Duodenal mucosa (tissue), 2 donors: ENCODE measurements around the gene ZG16B.

Experiments used
- H3K27ac ChIP-seq: one replicate; pipeline ENCODE4 v1.7.0; 2013; ENCODE audit warnings: low read depth, low read length
- H3K27me3 ChIP-seq, 2 donors: one replicate each; pipeline ENCODE4 v1.7.0; 2013; ENCODE audit warnings: low read length in 2 of 2, control low read depth in 1 of 2; ENCODE audit not compliant: insufficient read depth in 2 of 2, control insufficient read depth in 1 of 2
- H3K36me3 ChIP-seq, 2 donors: one replicate each; pipeline ENCODE4 v1.7.0; 2013; ENCODE audit warnings: low read length in 2 of 2, control low read depth in 1 of 2; ENCODE audit not compliant: insufficient read depth in 2 of 2, control insufficient read depth in 1 of 2
- H3K4me1 ChIP-seq, 2 donors: one replicate each; pipeline ENCODE4 v1.7.0; 2013; ENCODE audit warnings: low read length in 2 of 2, control low read depth in 1 of 2; ENCODE audit not compliant: insufficient read depth in 2 of 2, control insufficient read depth in 1 of 2
- H3K4me3 ChIP-seq, 2 donors: one replicate each; pipeline ENCODE4 v1.7.0; 2013; ENCODE audit warnings: low read length in 2 of 2, low read depth in 1 of 2
- H3K9ac ChIP-seq, 2 donors: one replicate each; pipeline ENCODE4 v1.7.0; 2013; ENCODE audit warnings: low read length in 2 of 2, low read depth in 1 of 2
- H3K9me3 ChIP-seq, 2 donors: one replicate each; pipeline ENCODE4 v1.7.0; 2013; ENCODE audit warnings: low read length in 2 of 2, control low read depth in 1 of 2; ENCODE audit not compliant: control insufficient read depth in 1 of 2

ZG16B gene

DNA sequence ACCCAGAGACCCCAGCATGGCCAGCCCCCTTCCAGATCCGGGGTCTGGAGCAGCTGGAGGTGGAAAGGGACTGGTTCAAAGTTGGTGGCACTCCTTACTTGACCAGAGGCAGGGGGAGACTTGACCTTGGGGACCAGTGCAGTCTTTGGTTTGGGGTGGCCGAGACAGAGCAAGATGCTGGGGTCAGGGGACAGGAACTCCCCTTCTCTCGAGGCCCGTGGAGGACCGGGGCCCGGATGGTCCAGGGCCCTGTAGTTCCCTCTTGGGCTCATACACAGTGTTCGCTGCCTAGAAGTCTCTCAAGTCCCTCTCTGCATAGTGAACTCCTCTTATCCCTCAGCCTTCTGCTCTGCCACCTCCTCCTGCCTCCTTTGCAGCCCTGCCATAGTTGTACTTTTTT lies 42.1 kb upstream of the ZG16B start:
- H3K4me1 ChIP-seq: peaks cover 6 to 17% of the 10 kb centered on the region in 2 donors
- H3K9ac ChIP-seq: no peak overlapping the region
- H3K27me3 ChIP-seq: peaks cover 13 to 28% of the 10 kb centered on the region in 2 donors
- H3K9me3 ChIP-seq: no peaks in the 10 kb centered on the region
- no peak overlapping the region for H3K4me3 ChIP-seq
- no peaks in the 10 kb centered on the region for H3K36me3 ChIP-seq
- H3K27ac ChIP-seq: no peak overlapping the region

DNA sequence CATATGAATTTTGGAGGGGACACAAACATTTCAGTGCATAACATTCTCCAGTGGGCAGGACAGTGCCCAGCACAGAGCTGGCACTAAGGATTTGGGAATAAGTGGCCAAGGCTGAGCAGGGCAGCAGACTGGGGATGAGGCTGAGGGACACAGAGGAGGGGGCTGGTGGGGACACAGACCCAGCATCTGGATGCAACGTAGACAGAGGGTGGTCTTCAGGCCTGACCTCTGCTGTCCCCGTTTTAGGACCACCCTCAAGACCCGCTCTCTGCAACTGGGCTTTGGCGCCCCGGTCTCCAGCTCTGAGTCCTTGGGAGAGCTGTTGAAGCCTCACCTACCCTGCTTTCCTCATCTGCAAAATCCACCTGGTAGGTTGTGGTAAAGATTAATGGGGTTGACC lies 39.5 kb upstream of the ZG16B start:
- Histone ChIP-seq H3K4me1 (peaks cover 13 to 17% of the 10 kb centered on the region in 2 donors), H3K9ac (no peak overlapping the region), H3K9me3 (no peaks in the 10 kb centered on the region), H3K36me3 (no peaks in the 10 kb centered on the region), H3K27me3 (peaks cover 10 to 25% of the 10 kb centered on the region in 2 donors), H3K4me3 (no peak overlapping the region), H3K27ac (no peak overlapping the region)

DNA sequence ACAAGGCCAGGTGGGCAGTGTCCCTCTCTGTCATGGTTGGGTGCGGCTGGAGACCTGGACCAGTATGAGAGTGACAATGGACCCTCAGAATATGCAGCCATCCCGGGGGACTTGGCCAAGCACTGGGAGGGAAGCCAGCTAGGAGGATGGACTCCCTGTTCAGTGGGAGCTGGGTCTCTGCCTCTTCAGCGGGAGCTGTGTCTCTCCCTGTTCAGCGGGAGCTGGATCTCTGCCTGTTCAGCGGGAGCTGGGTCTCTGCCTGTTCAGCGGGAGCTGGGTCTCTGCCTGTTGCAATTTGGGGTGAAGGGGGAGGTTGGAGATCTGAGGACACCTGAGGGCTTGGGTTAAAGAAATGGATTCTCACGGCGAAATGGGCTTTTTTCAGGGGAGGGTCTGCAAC lies 38.9 kb upstream of the ZG16B start:
- Histone ChIP-seq H3K9ac (no peak overlapping the region), H3K4me3 (no peak overlapping the region), H3K27me3 (peaks cover 4 to 20% of the 10 kb centered on the region in 2 donors), H3K9me3 (no peaks in the 10 kb centered on the region), H3K4me1 (peaks cover 11 to 16% of the 10 kb centered on the region in 2 donors), H3K27ac (no peak overlapping the region), H3K36me3 (no peaks in the 10 kb centered on the region)

DNA sequence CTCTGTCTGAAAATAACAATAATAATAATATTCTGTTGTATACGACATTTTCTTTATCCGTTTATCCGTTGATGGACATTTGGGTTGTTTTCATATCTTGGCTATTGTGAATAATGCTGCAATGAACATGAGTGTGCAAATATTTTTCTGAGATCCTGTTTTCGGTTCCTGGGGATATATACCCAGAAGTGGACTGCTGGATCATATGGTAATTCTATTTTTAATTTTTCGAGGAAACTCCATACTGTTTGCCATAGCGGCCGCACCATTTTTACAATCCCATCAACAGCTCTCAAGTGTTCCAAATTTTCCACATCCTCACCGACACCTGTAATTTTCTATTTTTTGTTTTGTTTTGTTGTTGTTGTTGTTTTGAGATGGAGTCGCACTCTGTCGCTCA lies 37.2 kb upstream of the ZG16B start:
- Histone ChIP-seq H3K4me1 (peaks cover 8 to 15% of the 10 kb centered on the region in 2 donors), H3K27me3 (peaks cover 0 to 9% of the 10 kb centered on the region in 2 donors), H3K9ac (no peak overlapping the region), H3K27ac (no peak overlapping the region), H3K36me3 (no peaks in the 10 kb centered on the region), H3K4me3 (no peak overlapping the region), H3K9me3 (no peaks in the 10 kb centered on the region)

DNA sequence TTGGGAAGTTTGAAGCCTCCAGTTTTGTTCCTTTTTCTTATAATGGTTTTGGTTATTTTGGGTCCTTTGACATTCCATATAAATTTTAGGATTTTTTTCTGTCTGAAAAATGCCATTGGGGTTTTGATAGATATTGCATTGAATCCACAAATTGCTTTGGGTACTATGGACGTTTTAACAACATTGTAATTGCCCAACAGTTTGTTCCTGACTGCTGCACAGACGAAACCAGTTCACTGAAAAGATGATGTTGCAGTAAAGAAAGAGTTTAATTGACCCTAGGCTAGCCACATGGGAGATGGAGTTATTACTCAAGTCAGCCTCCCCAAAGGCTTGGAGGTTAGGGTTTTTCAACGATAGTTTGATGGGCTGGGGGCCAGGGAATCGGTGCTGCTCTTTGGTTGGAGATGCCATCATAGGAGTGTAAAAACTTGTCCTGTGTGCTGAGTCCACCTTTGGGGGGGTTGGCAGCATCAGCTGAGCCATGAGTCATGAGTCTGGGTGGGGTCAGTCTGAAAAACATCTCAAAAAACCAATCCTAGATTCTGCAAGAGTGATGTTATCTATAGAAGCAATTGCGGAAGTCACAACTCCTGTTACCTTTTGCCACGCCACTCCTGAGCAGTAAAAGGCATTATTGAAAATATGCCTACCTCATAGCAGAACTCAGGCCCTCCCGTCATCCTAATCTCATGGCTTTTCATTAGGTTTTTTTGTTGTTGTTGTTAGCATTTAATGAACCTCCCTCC lies 34.5 kb upstream of the ZG16B start:
- Histone ChIP-seq H3K9me3 (no peaks in the 10 kb centered on the region), H3K27me3 (peaks cover 0 to 2% of the 10 kb centered on the region in 2 donors), H3K27ac (no peak overlapping the region), H3K9ac (no peak overlapping the region), H3K36me3 (no peaks in the 10 kb centered on the region), H3K4me1 (peaks cover 8 to 21% of the 10 kb centered on the region in 2 donors), H3K4me3 (no peak overlapping the region)

DNA sequence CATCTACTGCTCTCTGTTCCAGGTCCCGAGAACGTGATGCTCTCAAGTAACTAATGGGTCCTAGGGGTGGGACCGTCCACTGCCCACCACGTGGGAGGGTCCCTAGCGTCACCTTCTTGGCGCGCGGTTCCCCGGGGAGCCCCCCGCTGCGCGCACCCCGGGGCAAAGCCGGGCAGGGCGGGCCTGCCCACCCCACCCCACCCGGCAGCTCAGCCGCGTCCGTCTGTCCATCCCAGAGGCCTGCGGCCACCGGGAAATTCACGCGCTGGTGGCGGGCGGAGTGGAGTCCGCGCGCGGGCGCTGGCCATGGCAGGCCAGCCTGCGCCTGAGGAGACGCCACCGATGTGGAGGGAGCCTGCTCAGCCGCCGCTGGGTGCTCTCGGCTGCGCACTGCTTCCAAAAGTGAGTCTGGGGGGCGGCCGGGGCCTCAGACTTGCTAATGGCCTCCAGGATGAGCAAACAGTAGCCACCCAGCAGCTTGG lies 31.3 kb upstream of the ZG16B start:
- no peak overlapping the region for H3K4me3 ChIP-seq
- H3K9me3 ChIP-seq: peaks cover 3 to 4% of the 10 kb centered on the region in 2 donors
- no peaks in the 10 kb centered on the region for H3K27me3 ChIP-seq
- H3K9ac ChIP-seq: no peak overlapping the region
- peaks cover 8 to 17% of the 10 kb centered on the region in 2 donors for H3K4me1 ChIP-seq
- H3K36me3 ChIP-seq: no peaks in the 10 kb centered on the region
- H3K27ac ChIP-seq: no peak overlapping the region

DNA sequence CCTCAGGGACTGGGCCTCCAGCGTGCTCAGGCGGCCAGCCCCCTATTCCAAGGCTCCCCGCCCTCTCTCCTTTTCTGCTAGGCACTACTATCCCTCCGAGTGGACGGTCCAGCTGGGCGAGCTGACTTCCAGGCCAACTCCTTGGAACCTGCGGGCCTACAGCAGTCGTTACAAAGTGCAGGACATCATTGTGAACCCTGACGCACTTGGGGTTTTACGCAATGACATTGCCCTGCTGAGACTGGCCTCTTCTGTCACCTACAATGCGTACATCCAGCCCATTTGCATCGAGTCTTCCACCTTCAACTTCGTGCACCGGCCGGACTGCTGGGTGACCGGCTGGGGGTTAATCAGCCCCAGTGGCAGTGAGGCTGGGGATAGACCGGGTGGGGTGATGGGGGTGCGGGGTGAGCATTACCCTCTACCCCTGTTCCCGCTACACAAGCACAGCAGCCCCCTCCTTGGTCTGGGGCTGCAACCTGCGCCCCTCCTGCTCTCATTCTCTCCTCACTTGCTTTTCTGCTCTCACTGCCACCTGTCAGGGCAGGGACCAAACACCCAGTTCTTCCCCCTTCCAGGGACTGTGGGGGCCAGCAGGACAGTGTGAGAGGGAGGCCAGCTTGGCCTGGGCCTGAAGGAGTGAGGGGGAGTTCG lies 30.8 kb upstream of the ZG16B start:
- no peak overlapping the region for H3K4me3 ChIP-seq
- no peaks in the 10 kb centered on the region for H3K27me3 ChIP-seq
- H3K27ac ChIP-seq: no peak overlapping the region
- H3K36me3 ChIP-seq: no peaks in the 10 kb centered on the region
- H3K9me3 ChIP-seq: peaks cover 9% of the 10 kb centered on the region in 2 donors
- no peak overlapping the region for H3K9ac ChIP-seq
- H3K4me1 ChIP-seq: peaks cover 7 to 17% of the 10 kb centered on the region in 2 donors

DNA sequence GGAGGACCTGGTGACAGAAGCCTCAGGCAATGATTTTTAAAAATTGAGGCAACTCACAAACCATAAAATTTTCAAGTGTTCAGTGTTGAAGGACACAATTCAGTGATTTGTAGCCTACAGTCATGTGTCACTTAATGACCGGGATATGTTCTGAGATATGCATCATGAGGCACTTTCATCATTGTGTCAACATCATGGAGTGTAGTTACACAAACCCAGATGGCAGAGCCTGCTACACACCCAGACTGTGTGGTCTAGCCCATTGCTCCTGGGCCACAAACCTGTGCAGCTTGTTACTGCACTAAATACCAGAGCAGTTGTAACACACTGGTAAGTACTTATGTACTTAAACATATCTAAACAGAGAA lies 30.3 kb upstream of the ZG16B start:
- no peak overlapping the region for H3K9ac ChIP-seq
- no peaks in the 10 kb centered on the region for H3K36me3 ChIP-seq
- no peak overlapping the region for H3K27ac ChIP-seq

DNA sequence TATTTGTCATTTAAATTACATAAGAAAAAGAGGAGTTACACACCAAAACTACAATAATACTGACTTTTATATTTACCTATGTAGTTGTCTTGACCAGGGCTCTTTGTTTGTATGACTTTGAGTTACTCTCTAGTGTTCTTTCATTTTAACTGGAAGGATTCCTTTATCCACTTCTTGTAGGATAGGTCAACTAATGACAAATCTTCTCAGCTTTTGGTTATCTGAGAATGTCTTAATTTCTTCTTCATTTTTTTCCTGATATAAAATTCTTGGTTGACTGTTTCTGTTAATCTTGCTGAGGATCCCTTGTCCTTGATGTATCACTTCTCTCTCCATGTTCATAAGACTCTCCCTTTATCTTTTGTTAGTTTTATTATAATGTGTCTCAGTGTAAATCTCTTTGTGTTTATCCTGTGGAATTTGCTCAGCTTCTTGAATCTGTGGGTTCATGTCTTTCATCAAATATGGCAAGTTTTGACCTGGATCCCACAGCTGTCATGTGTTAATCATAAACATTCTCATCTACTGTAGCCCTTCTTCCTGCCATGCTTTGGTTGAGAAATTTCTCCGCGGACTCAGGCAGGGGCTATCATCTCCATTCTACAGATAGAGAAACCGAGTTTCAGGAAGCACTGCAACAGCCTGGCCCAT lies 26.4 kb upstream of the ZG16B start:
- no peak overlapping the region for H3K4me3 ChIP-seq
- H3K36me3 ChIP-seq: no peaks in the 10 kb centered on the region
- peaks cover 10% of the 10 kb centered on the region in 2 donors for H3K9me3 ChIP-seq
- no peak overlapping the region for H3K27ac ChIP-seq
- H3K9ac ChIP-seq: no peak overlapping the region
- H3K27me3 ChIP-seq: peaks cover 0 to 5% of the 10 kb centered on the region in 2 donors
- peaks cover 0 to 6% of the 10 kb centered on the region in 2 donors for H3K4me1 ChIP-seq

More for the DNA sequence above, 30.3 kb upstream of the ZG16B start:
- no peaks in the 10 kb centered on the region for H3K27me3 ChIP-seq
- no peak overlapping the region for H3K4me3 ChIP-seq
- H3K9me3 ChIP-seq: peaks cover 10% of the 10 kb centered on the region in 2 donors
- H3K4me1 ChIP-seq: peaks cover 3 to 17% of the 10 kb centered on the region in 2 donors

DNA sequence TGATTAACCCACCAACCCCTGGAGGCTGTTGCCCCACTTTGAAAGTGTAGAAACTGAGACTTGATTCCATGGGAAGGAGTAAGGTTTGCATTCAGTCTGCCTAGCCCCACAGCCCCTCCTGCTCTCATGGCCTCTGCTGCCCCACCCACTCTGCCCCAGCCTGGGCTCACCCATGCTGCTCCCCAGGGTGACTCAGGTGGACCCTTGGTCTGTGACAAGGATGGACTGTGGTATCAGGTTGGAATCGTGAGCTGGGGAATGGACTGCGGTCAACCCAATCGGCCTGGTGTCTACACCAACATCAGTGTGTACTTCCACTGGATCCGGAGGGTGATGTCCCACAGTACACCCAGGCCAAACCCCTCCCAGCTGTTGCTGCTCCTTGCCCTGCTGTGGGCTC lies 25.4 kb upstream of the ZG16B start:
- no peak overlapping the region for H3K27ac ChIP-seq
- no peak overlapping the region for H3K4me3 ChIP-seq
- peaks cover 0 to 4% of the 10 kb centered on the region in 2 donors for H3K4me1 ChIP-seq
- H3K27me3 ChIP-seq: peaks cover 0 to 5% of the 10 kb centered on the region in 2 donors
- H3K36me3 ChIP-seq: no peaks in the 10 kb centered on the region
- no peak overlapping the region for H3K9ac ChIP-seq
- peaks cover 10% of the 10 kb centered on the region in 2 donors for H3K9me3 ChIP-seq
